CD4-positive, alpha-beta T cell treated with Interleukin-2 at 100 ng/mL for 4 hours (primary cell): Measurements from ENCODE around the gene ABCC4.
"Not testable (repeated sequence)": the region's sequence is repeated elsewhere in the genome, so short reads cannot be mapped to it uniquely, and the experiment has no call there.

Experiments used
- DNase-seq: peaks from one replicate; pipeline ENCODE4 v3.0.0-alpha.2; 2020; ENCODE audit warnings: low spot score

ABCC4 gene

DNA sequence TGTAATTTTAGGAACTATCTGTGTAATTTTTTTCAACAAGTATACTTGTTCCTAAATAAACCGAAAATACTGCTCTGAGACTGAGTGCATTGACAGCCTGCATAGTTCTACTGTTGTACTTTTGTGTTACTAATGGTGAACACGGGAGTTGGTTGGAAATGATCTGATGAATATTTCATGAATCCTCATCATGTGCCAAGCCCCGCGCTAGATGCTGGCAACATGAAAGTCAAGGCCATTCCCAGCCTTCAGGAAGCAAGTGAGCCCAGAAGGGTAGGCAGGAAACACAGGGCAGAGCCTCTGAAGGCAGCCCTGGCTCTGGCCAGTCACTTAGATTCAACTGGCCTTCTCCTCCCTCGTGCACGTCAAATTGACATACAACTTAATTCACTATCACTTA is 106.1 kb downstream of the ABCC4 start:
- DNase-seq = no peak

DNA sequence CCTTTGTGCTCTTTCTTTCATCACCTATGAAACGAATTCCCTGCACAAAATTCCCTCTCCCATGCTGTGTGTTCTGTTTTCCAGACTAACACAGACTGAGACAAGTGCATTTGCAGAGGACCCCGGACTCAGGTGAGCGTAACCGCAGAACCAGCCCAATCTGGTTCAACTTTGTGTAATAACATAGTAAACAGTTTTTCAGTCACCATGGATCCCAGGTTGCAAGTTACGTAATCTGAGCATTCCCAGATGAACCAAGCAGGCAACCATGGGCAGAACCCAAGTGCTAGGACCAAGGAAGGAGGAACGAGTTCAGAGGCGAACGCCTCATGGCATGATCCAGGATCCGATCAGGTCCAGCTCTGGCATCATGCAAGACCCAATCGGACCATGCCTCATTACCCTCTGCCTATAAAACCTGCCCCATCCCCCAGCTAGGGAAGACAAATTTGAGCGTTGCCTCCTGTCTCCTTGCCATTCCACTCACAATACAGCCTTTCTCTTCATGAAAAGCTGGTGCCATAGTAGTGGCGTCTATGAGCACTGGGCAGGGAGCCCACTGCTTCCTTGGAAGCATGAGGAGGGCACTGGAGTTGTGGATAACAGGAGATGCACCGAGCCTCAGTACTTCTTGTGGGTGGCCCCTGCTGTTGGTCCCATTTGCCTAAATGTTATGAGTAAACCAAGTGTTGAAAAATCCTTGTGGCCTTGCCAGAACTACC is 107.6 kb downstream of the ABCC4 start:
- no peak for DNase-seq

DNA sequence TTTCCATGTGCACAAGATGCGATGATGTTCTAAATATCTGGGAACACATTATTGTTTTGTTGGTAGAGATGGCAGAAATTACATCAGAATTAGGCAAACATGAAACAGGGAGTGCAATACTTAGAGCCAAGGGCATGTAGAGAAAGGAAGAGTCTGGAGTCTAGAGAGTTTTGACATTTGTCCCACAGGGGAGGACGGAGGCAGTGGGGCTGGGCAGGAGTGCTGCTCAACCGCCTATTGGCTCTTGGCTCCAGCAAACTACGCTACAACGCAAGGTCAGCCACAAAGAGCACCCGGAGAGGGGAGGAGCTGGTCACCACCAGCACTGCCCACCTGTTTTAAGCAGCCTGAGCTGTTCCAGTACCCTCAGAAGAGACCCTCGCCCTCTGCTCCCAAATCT is 108.3 kb downstream of the ABCC4 start:
- DNase-seq = no peak

DNA sequence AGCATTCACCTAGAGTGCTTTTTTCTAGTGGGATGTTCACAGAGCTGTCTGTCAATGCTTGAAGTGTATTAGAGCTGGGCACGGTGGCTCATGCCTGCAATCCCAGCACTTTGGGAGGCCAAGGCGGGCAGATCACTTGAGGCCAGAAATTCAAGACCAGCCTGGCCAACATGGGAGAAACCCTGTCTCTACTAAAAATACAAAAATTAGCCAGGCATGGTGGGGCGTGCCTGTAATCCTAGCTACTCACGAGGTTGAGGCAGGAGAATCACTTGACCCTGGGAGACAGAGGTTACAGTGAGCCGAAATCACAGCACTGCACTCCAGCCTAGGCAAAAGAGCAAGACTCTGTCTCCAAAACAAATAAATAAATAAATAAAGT is 108.7 kb downstream of the ABCC4 start:
- not testable (repeated sequence) for DNase-seq

DNA sequence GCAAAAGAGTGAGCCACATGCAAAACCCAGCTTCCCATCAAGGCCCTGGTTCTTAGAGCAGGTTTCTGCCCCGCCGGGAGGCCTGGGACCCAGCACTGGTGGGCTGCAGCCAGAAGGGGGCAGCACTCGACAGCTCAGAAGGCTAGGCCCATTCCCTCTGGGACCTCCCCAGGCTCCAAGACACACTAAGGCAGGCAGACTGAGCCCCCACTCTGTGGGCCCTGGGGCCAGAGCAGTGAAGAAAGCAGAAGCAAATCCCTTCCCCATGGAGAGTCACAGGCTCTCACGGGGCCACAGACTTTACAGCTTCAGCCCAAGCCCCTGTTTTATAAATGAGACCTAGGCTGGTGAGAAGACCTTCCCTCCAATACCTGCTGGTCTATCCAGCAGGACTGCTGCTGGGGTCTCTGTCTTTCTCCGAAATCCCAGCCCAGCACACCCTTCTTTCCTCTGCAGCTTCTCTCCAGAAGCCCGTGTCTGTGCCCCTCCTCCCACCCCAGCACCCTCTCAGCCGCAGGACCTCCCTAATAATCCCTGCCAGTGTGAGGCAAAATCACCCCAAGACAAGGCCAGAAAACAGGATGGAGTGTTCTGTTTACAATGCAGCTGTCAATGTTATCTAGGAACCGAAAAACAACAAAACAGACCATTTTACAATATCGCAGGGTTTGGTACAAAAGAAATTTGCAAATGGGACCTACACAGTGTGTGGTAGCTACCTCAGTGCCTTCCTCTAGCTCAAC is 109.3 kb downstream of the ABCC4 start:
- peak; percentile 58 for DNase-seq

DNA sequence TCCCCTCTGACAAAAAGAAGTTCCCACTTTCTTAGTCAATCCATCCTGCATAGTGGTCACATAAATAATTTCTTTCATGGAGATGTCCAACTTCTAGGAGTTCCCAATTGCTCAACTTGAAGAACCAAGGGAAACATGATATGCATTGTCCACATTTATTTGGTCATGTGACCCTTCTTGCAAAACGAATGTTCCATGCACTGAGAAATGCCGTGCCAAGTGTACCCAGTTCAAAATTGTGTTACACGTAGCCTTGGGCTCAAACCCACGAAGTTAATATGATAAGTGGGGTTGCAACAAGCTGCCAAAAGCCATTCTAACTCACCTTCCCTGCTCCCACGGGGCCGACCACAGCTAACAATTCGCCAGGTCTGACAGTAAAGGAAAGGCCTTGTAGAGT is 113.1 kb downstream of the ABCC4 start:
- DNase-seq = no peak

DNA sequence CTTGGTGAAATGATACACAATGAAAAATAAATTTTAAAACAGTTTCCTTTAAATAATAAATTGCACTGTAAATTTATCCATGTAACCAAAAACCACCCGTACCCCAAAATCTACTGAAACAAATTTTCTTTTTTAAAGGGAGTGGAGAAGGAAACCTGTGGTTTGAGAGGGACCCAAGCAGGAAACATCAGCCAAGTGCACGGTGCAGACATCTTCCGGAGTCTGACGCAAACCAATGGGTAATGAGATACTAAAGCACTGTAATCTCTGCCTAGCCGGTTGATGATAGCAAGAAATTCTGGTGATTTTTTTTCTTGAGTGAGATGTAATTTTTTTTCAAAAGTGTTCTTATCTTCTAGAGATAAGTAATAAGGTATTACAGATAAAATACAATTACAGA is 115.4 kb downstream of the ABCC4 start:
- DNase-seq = peak; percentile 65

DNA sequence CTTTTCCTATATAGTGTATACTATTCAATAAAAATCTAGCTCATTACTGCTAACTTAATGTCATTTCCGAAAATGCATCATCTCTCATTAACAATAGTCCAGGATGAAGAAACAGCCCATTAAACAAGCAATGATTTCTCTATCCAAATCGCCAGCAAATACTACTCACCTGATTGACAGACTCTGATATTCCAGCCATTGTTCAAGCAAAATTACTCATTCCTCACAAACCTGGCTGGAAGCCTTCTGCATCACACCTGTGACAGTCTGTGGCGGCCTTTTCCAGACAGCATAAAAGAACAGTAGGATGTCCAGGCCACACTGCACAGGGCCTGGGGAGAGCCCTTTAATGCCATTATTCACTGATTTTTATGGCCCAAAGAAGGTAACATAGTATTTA is 115.9 kb downstream of the ABCC4 start:
- DNase-seq = no peak

DNA sequence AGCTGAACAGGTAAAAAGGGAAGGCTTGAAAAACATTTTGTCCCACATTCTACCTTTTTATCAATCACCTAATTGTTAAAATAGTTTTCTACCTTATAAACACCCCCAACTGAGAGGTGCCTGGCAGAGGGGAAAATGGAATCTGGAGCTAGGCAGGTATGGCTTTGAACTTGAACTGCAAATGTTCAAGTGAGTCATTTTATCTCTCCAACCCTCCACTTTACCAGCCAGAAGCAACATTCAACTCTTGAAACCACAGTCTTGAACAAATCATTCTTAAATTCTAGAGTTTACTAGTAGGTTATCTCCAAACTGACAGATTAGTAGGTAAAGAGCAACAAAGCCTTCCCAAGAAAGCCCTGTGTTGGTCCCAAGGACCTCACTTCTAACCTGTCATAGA is 116.9 kb downstream of the ABCC4 start:
- no peak for DNase-seq

DNA sequence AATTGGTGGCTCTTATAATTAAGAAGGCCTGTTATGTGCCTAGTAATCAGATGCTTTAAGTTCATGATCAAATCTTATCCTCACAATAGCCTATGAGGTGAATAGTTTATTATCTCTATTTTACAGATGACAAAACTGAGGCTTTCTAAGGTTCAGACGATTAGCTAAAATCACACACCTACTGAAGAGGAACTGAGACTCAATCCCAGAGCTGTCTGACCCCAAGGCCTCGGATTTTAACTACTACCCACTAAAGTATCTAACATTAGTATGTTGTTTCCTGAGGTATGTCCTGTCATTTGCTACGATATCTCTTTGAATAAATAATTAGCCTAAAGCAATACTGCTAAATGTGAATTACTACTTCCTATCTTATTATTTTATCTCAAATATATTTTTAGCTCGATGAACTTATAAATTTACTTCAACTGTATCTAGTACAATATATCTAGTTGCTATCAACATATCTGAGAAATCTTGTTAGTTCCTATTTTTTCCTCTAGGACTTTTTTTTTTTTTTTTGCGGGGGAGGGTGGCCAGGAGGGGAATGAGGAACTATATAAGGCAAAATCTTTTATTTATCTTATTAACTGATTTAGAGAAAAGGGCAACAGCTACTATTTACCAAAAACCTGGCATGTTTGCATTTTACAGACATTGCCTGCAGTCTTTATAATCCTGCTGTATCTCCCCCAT is 118.5 kb downstream of the ABCC4 start:
- DNase-seq = no peak

DNA sequence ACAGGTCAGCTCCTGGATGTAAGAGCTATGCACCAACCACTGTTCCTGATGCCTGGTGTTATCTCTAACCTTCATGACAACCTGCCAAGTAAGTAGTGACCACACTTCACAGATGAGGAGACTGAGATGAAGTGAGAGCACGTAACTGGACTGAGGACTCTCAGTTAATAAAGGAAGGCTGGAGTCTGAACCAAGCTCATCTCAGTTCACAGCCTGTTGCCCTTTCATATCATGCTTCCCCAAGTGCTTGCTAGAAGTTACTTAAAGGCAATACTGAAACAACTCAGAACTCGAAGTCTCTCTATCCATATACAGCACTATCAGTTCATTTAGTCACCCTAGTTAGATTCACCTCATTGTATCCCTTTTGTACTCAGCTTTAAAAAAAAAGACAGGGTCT is 119.7 kb downstream of the ABCC4 start:
- DNase-seq = no peak

DNA sequence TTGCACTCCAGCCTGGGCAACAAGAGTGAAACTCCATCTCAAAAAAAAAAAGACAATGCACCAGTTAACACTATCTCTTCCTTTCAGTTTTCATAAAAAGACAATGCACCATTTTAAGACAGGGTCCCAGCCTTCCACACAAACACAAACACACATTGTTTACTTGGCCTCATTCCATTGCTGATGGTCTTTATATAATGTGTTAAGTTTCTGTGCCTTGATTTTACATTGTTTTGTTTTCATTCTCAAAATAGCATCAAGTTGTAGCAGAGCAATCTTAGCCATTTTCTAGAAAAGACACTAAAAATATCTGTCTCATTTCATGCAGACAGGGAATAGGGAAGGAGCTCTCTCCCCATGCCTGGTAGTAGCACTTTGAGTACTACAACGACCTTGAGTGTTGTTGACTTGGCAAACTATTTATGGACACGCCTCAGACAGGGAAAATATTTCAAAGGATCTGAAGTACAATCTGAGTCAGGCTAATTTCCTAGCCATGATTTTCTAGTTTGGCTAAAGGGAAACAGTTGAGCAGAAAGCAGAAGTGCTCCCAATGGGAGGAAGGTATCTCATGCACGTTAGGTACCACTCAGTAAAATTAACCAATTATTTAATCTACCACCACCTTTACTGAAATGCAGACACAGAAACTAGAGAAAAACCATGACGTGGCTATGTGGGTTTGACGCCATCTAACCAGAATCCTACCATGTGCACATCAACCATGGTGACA is 120.6 kb downstream of the ABCC4 start:
- DNase-seq = no peak

DNA sequence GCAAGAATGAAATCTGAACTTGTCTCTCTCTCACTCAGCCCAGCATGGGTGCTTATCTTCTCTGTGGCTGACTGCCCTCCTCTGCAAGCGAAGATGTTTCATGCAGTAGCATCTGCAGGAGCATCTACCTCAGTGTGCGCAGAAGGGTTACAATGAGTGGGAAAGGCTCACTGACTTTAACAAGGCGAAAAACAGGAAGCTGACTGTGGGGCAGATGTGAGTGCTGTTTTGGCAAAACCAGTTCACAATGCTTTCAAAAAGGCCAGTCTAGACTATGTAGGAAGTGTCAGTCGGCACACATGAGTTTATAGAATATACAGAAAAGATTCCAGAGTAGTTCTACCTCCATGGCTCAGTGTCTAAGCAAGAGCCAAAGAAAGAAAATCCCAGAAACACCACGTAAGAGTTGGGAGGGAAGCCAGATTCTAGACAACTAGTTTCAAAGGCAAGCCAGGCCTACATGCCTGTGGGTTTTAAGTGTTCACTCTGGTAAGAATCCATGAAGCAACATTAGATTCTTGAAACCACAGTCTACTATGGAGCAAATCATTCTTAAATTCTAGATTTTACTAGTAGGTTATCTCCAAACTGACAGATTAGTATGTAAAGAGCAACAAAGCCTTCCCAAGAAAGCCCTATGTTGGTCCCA is 124.5 kb downstream of the ABCC4 start:
- no peak for DNase-seq

DNA sequence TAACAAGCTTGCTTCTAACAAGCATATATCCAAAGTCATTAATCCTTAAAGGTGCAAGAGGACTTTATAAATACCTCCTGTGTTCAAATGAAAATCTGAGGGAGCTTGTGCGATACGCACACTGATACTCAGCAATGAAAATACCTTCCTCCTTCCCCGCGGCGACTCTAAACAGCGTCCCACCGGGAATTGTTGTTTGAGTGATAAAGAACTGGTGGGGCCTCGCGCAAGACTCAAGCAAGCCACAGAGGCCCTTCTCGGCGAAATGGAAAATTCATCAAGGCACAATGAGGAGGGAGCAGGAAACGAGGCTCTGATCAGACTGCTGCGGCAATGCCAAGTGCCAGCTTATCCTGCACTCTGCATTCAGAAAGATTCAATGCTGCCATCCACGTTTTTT is 126.7 kb downstream of the ABCC4 start:
- no peak for DNase-seq

DNA sequence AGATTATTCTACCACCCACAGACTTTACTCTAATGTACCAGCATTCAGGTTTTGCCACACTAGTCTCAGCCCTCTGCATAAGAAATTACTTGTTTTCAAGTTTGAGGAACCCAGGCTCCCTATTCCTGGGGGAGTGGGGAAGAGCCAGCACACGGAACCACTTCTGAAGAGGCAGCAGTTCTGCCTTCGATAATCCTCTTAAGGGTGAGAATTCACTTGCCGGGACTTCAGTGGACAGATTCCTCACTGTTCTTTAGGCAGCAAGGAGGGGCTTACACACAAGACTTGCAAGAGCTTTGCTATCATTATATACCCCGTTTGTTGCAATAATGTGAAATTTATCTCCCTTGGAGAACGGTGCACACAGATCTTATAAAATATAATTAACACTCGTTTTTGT is 133.1 kb downstream of the ABCC4 start:
- no peak for DNase-seq

DNA sequence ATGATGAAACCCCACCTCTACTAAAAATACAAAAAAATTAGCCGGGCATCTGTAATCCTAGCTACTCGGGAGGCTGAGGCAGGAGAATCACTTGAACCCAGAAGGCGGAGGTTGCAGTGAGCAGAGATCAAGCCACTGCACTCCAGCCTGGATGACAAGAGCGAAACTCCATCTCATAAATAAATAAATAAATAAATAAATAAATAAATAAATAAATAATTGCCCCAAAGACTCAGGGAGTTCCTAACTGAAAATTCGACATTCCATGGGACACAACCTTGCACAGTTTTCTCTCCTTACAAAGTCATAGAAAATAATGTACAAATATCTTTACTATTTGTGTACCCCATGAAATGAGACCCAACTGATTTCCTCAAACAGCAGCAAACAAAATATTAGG is 134.2 kb downstream of the ABCC4 start:
- not testable (repeated sequence) for DNase-seq

DNA sequence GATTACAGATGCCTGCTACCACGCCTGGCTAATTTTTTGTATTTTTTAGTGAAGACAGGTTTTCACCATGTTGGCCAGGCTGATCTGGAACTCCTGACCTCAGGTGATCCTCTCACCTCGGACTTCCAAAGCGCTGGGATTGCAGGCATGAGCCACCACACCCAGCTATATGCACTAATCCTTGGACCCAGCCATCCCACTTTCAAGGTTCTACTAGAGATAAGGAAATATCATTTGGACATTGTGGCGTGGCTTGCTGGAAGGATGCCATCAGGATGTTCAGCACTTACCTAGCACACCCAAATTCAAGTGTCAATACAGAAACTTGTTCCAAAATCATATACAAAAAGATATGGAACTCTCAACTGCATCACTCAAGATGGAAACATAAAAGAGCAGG is 136.4 kb downstream of the ABCC4 start:
- no peak for DNase-seq

DNA sequence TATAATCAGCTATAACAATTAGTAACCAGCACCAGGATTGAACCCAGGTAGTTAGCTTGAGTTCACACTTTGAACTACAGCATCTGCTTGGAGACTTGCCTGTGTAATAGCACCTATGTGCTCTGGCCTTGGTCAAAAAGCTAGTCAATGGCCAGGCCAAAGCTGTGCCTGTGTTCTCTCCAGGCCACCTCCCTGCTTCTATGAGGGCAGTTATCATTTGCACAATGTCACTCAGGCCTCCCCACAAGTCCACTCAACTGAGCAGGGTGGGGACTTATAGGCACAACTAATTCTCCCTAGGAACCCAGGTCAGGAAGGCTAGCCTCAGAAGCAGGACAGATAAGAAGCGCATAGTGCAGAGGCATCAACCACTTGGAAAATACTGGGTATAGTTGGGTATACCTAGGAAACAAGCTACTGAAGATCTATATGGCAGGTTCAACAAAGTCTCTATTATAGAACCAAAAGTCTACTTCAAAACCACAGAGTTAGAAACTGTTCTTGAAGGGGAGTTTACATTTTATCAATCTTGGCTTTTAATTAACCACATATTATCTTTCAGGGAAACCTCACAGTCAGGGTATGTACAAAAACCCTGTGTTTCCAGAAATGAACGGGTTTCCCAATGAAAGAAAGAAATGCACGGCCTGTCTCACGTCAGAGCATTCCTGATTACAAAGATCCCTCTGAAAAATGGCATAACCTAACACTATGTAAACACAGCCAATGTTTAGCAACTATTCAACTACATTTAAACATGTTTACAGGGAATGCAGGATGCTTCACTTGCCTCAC is 140.9 kb downstream of the ABCC4 start:
- DNase-seq = no peak

DNA sequence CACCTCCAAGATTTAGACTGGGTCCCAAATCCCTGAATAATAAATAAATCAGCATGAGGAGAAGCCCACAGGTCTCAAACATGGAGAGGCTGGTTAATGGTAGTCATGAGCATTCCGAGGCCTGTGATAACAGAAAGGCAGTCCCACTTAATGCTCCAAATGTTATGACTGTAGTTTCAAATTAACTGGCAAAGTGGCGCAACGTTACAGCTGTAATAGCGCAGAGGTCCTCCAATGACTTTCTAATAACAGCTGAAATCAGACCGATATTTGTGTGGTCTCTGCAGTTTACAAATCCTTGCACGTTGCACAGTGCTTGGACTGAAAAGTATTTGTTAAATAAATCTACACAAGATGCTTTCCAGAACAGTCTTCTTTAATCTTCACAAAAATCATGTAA is 141.8 kb downstream of the ABCC4 start:
- no peak for DNase-seq

DNA sequence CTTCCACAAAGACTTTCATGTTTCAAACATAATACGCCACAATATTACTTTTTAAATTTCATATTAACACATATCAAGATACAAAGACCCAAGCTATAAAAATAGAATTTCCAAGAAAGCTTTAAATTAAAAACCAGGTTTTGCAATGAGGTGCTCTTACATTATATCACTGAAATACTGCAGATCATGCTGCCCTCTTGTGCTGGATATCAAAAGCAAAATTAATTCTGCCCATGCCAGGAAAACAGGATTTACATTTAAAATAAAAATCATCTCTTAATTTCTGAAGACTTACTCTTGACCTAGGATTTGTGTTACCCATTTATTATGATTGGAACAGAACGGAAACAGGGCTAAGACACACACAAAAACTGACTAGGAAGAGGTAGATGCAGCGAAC is 145.0 kb downstream of the ABCC4 start:
- DNase-seq = no peak

DNA sequence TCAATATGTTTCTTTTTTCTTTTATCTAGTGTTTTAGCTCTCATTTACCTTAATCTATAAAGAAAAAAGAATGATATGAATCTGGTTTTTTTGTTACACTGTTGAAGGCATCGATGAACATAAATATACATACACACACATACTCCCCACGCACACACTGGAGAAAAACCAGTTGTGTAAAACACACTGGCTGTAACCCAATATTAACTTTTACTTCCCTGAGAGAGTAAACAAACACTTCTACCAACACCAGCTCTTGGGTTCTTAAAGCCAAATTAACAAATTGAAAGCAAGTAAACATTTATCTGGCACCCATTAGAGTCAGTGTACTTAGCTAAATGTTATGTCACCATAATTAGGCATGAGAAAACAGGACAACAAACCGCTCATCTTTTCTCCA is 145.7 kb downstream of the ABCC4 start:
- no peak for DNase-seq
